Mesenteric fat pad (tissue), 1 donor: Measurements from ENCODE around the gene ABCC1. TPM values are rescaled to one million over a fixed set of nuclear protein-coding genes. Genes with fewer than 3 reads are reported as not detected.
"Not testable (repeated sequence)": the region's sequence is repeated elsewhere in the genome, so short reads cannot be mapped to it uniquely, and the experiment has no call there.

ENCODE experiments used
- DNase-seq: peaks from one replicate; pipeline ENCODE4 v3.0.0-alpha.2; 2020; ENCODE audit warnings: low spot score
- total RNA-seq: library from RNA; stranded (reverse); fragmentation: NEBNext Ultra II Directional; extraction: Animal tissue kit (Norgen Biotek cat#: 25700); gene quantifications from one replicate; pipeline ENCODE4 v1.2.1, GENCODE V29; 2021
- donor health status: DM: yes; HTN: yes; CAD: no.

ABCC1 gene
- total RNA-seq, 1 donor from 2014 or later = 42.8 TPM

GRCh38 chr16:16172991-16173390 lies 223.6 kb downstream of the ABCC1 start:
- no peak for DNase-seq

- DNase-seq = no peak
These were observed 225.9 kb downstream of the ABCC1 start for GRCh38 chr16:16175296-16175695.

GRCh38 chr16:16176328-16176727 lies 226.9 kb downstream of the ABCC1 start:
- DNase-seq = no peak

GRCh38 chr16:16178455-16179162 lies 229.2 kb downstream of the ABCC1 start:
- peak; percentile 82 for DNase-seq

GRCh38 chr16:16181748-16182147 lies 232.3 kb downstream of the ABCC1 start:
- DNase-seq = not testable (repeated sequence)

- DNase-seq = no peak
These were observed 233.5 kb downstream of the ABCC1 start for GRCh38 chr16:16182918-16183317.

- no peak for DNase-seq
These were observed 234.1 kb downstream of the ABCC1 start for GRCh38 chr16:16183562-16183961.

- DNase-seq = no peak
These were observed 235.2 kb downstream of the ABCC1 start for GRCh38 chr16:16184594-16184993.

GRCh38 chr16:16185095-16185494 lies 235.7 kb downstream of the ABCC1 start:
- no peak for DNase-seq

- no peak for DNase-seq
These were observed 237.4 kb downstream of the ABCC1 start for GRCh38 chr16:16186820-16187219.

GRCh38 chr16:16188827-16189226 lies 239.4 kb downstream of the ABCC1 start:
- no peak for DNase-seq

GRCh38 chr16:16189842-16190241 lies 240.4 kb downstream of the ABCC1 start:
- DNase-seq = no peak

GRCh38 chr16:16190546-16190945 lies 241.1 kb downstream of the ABCC1 start:
- DNase-seq = no peak

GRCh38 chr16:16190966-16191365 lies 241.6 kb downstream of the ABCC1 start:
- DNase-seq = not testable (repeated sequence)

GRCh38 chr16:16191493-16192167 lies 242.2 kb downstream of the ABCC1 start:
- DNase-seq = no peak

Other genes with a start within 250 kb of the ABCC1 start
- gene MYH11, start 92.6 kb upstream of the ABCC1 start, total RNA-seq = 53.5 TPM
- gene CEP20, start 61.0 kb upstream of the ABCC1 start, total RNA-seq = 31.4 TPM